ENCODE data around the gene MARVELD1.

- TF ChIP-seq POLR2A (IDR thresholded peaks at IDR 0.05): no peak
- no peak for TF ChIP-seq CTCF (IDR thresholded peaks at IDR 0.05)
Observed at GRCh38 chr10:97673736-97674525, 39.6 kb upstream of the MARVELD1 start.

All from testis (tissue), 2 donors.